ENCODE data around the gene TRPV2.

DNA sequence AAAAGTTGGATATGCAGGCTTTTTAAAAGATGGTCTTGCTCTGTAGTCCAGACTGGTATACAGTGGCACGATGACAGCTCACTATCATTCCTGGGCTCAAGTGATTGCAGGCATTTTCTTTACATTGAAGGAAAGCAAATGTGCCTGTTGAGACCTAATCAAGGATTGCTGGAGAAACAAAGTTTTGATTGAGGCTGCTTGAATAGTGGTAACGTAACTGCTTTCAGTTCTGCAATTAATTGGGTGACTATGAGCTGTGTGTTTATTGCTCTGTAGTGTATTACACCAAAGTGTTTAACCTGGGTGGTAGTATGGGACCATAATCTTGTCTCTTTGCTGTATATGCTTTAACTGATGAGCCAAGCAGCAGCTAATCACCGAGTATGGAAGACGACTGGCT lies 32.2 kb upstream of the TRPV2 start:
- TF ChIP-seq POLR2A (IDR thresholded peaks at IDR 0.05) = no peak
- TF ChIP-seq, protein P1, sequence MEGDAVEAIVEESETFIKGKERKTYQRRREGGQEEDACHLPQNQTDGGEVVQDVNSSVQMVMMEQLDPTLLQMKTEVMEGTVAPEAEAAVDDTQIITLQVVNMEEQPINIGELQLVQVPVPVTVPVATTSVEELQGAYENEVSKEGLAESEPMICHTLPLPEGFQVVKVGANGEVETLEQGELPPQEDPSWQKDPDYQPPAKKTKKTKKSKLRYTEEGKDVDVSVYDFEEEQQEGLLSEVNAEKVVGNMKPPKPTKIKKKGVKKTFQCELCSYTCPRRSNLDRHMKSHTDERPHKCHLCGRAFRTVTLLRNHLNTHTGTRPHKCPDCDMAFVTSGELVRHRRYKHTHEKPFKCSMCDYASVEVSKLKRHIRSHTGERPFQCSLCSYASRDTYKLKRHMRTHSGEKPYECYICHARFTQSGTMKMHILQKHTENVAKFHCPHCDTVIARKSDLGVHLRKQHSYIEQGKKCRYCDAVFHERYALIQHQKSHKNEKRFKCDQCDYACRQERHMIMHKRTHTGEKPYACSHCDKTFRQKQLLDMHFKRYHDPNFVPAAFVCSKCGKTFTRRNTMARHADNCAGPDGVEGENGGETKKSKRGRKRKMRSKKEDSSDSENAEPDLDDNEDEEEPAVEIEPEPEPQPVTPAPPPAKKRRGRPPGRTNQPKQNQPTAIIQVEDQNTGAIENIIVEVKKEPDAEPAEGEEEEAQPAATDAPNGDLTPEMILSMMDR (IDR thresholded peaks at IDR 0.05) = no peak
- TF ChIP-seq POLR2AphosphoS5 (IDR thresholded peaks at IDR 0.05) = no peak
